Activated CD4-positive, alpha-beta T cell treated with anti-CD3 and anti-CD28 coated beads for 48 hours (primary cell): ENCODE measurements around the gene C19orf25.
A peak's percentile ranks its signal among the peaks of the same experiment; 100 is the strongest.
"Not testable (repeated sequence)": the region's sequence is repeated elsewhere in the genome, so short reads cannot be mapped to it uniquely, and the experiment has no call there.

Source experiments
- DNase-seq: peaks from one replicate; pipeline ENCODE4 v3.0.0-alpha.2; 2020

C19orf25 gene

GRCh38 chr19:1511318-1512317, 32.6 kb upstream of the C19orf25 start:
- no peak for DNase-seq

GRCh38 chr19:1510807-1511206, 31.8 kb upstream of the C19orf25 start:
- DNase-seq: no peak

GRCh38 chr19:1510442-1510806, 31.4 kb upstream of the C19orf25 start:
- no peak for DNase-seq

- DNase-seq: no peak
These were observed 30.8 kb upstream of the C19orf25 start for GRCh38 chr19:1509602-1510441.

GRCh38 chr19:1508507-1508856, 29.5 kb upstream of the C19orf25 start:
- DNase-seq: no peak

- DNase-seq: peak; percentile 95
These were observed 28.9 kb upstream of the C19orf25 start for GRCh38 chr19:1507763-1508506.

GRCh38 chr19:1507192-1507660, 28.2 kb upstream of the C19orf25 start:
- no peak for DNase-seq

GRCh38 chr19:1505991-1506881, 27.2 kb upstream of the C19orf25 start:
- DNase-seq: no peak

- DNase-seq: no peak
These were observed 26.0 kb upstream of the C19orf25 start for GRCh38 chr19:1505012-1505411.

- DNase-seq: no peak
These were observed 25.1 kb upstream of the C19orf25 start for GRCh38 chr19:1503925-1504773.

- peak; percentile 85 for DNase-seq
These were observed 24.3 kb upstream of the C19orf25 start for GRCh38 chr19:1503089-1503924.

GRCh38 chr19:1502433-1503088, 23.5 kb upstream of the C19orf25 start:
- DNase-seq: no peak

- DNase-seq: no peak
These were observed 22.2 kb upstream of the C19orf25 start for GRCh38 chr19:1501200-1501595.

- not testable (repeated sequence) for DNase-seq
These were observed 20.2 kb upstream of the C19orf25 start for GRCh38 chr19:1499231-1499630.

- DNase-seq: no peak
These were observed 18.7 kb upstream of the C19orf25 start for GRCh38 chr19:1497578-1498235.

GRCh38 chr19:1496714-1497577, 17.9 kb upstream of the C19orf25 start:
- DNase-seq: no peak

GRCh38 chr19:1495799-1496713, 17.0 kb upstream of the C19orf25 start:
- no peak for DNase-seq
